GM23338 (cell line): ENCODE measurements around the gene MOB3C. TPM values are rescaled to one million over a fixed set of nuclear protein-coding genes. Genes with fewer than 3 reads are reported as not detected.

Experiments used
- ATAC-seq: fragments of 200-7000 bp; cut with Tn5 transposase; 3 replicates; pipeline ENCODE4 v1.9.1; 2020
- DNase-seq: peaks from one replicate; pipeline ENCODE4 v3.0.0-alpha.2; 2015; ENCODE audit warnings: low spot score
- H2AFZ ChIP-seq: fragments of 200-600 bp; sonication (generic); 2 replicates; pipeline ENCODE4 v1.8.0; 2016; ENCODE audit warnings: antibody characterized with exemption, mild to moderate bottlenecking, moderate library complexity
- H3F3A ChIP-seq: fragments of 200-600 bp; sonication (generic); replicated peaks from 2 replicates; pipeline ENCODE4 v1.8.0; 2017; ENCODE audit warnings: antibody characterized with exemption, mixed run types, low read depth
- H3K27ac ChIP-seq: fragments of 200-600 bp; sonication (generic); 2 replicates; pipeline ENCODE4 v1.6.1; 2016; ENCODE audit warnings: low read depth
- H3K27me3 ChIP-seq: fragments of 200-600 bp; sonication (generic); 2 replicates; pipeline ENCODE4 v1.8.0; 2016; ENCODE audit warnings: mild to moderate bottlenecking, mixed run types, moderate library complexity; ENCODE audit not compliant: insufficient read depth
- H3K36me3 ChIP-seq: fragments of 200-600 bp; sonication (generic); 2 replicates; pipeline ENCODE4 v1.8.0; 2016; ENCODE audit warnings: mild to moderate bottlenecking; ENCODE audit not compliant: insufficient read depth
- H3K4me1 ChIP-seq: fragments of 200-600 bp; sonication (generic); 2 replicates; pipeline ENCODE4 v1.8.0; 2016; ENCODE audit warnings: mild to moderate bottlenecking, moderate library complexity; ENCODE audit not compliant: insufficient read depth
- H3K4me2 ChIP-seq: fragments of 200-600 bp; sonication (generic); 2 replicates; pipeline ENCODE4 v1.7.1; 2017; ENCODE audit warnings: mixed run types
- H3K4me3 ChIP-seq: fragments of 200-600 bp; sonication (generic); 2 replicates; pipeline ENCODE4 v1.6.1; 2016; ENCODE audit warnings: mixed run types
- H3K79me2 ChIP-seq: fragments of 200-600 bp; sonication (generic); replicated peaks from 2 replicates; pipeline ENCODE4 v1.8.0; 2017; ENCODE audit warnings: mild to moderate bottlenecking; ENCODE audit not compliant: insufficient read depth
- H3K9me2 ChIP-seq: fragments of 200-600 bp; sonication (generic); 2 replicates; pipeline ENCODE4 v1.8.0; 2017; ENCODE audit not compliant: insufficient read depth
- H4K20me1 ChIP-seq: fragments of 200-600 bp; sonication (generic); replicated peaks from 2 replicates; pipeline ENCODE4 v1.8.0; 2017; ENCODE audit warnings: mild to moderate bottlenecking; ENCODE audit not compliant: insufficient read depth
- H3K27ac Mint-ChIP-seq: 2 replicates; pipeline ENCODE4 v1.8.0; 2020; ENCODE audit warnings: inconsistent platforms, mild to moderate bottlenecking, moderate library complexity, mixed read lengths
- H3K27me3 Mint-ChIP-seq: 3 replicates; pipeline ENCODE4 v1.8.0; 2022; ENCODE audit warnings: low read depth, mild to moderate bottlenecking, moderate library complexity, mixed read lengths, inconsistent platforms; ENCODE audit not compliant: insufficient read depth, poor library complexity
- H3K36me3 Mint-ChIP-seq: 3 replicates; pipeline ENCODE4 v1.8.0; 2021; ENCODE audit warnings: low read depth, mild to moderate bottlenecking, inconsistent platforms, moderate library complexity, mixed read lengths
- H3K4me1 Mint-ChIP-seq: 3 replicates; pipeline ENCODE4 v1.8.0; 2020; ENCODE audit warnings: mild to moderate bottlenecking, inconsistent platforms, mixed read lengths
- H3K4me3 Mint-ChIP-seq: 3 replicates; pipeline ENCODE4 v1.8.0; 2021; ENCODE audit warnings: moderate library complexity, mild to moderate bottlenecking, inconsistent platforms, mixed read lengths
- H3K9me3 Mint-ChIP-seq: 3 replicates; pipeline ENCODE4 v1.8.0; 2020; ENCODE audit warnings: moderate library complexity, mild to moderate bottlenecking, inconsistent platforms, mixed read lengths
- CREB1 ChIP-seq: fragments of 250-450 bp; sonication (Bioruptor Pico); IDR thresholded peaks from 2 replicates; pipeline ENCODE4 v1.5.0; 2020; ENCODE audit warnings: low read depth, mild to moderate bottlenecking, moderate library complexity
- EZH2 ChIP-seq: fragments of 200-600 bp; sonication (generic); IDR thresholded peaks from one replicate; pipeline ENCODE4 v1.8.0; 2017; ENCODE audit warnings: antibody characterized with exemption, mild to moderate bottlenecking, low read depth; ENCODE audit not compliant: unreplicated experiment
- EZH2phosphoT487 ChIP-seq: fragments of 200-600 bp; sonication (generic); IDR thresholded peaks from one replicate; pipeline ENCODE4 v1.8.1; 2018; ENCODE audit warnings: antibody characterized with exemption; ENCODE audit not compliant: unreplicated experiment
- JUNB ChIP-seq: IDR thresholded peaks from one replicate; pipeline ENCODE4 v1.6.1; 2016; ENCODE audit warnings: antibody characterized with exemption; ENCODE audit not compliant: unreplicated experiment
- NANOG ChIP-seq: IDR thresholded peaks from 2 replicates; pipeline ENCODE4 v1.6.1; 2016; ENCODE audit warnings: antibody characterized with exemption, borderline replicate concordance
- POLR2AphosphoS5 ChIP-seq: IDR thresholded peaks from 2 replicates; pipeline ENCODE4 v1.6.1; 2016; ENCODE audit warnings: antibody characterized with exemption, low read depth
- STAT1 ChIP-seq: IDR thresholded peaks from one replicate; pipeline ENCODE4 v1.6.1; 2016; ENCODE audit warnings: antibody characterized with exemption; ENCODE audit not compliant: unreplicated experiment
- ZNF114 ChIP-seq: fragments of 250-450 bp; sonication (Bioruptor Pico); IDR thresholded peaks from 2 replicates; pipeline ENCODE4 v1.5.0; 2020; ENCODE audit warnings: mild to moderate bottlenecking, moderate library complexity
- ZNF331 ChIP-seq: fragments of 250-450 bp; sonication (Bioruptor Pico); IDR thresholded peaks from 2 replicates; pipeline ENCODE4 v1.5.0; 2020; ENCODE audit warnings: low read depth, mild to moderate bottlenecking, moderate library complexity
- polyA plus RNA-seq: library from polyadenylated mRNA; unstranded; fragments of >200 nt; fragmentation: Nextera tagmentation; extraction: Ambion mirVana; gene quantifications from 2 replicates; pipeline ENCODE4 v1.2.1, GENCODE V29; 2016
- total RNA-seq: library from RNA; depleted of rRNA; stranded (reverse); fragments of >200 nt; shearing (Covaris generic); gene quantifications from 2 replicates; pipeline ENCODE4 v1.2.3, GENCODE V29; 2014
- TF ChIP-seq, protein P1 (sequence below): IDR thresholded peaks from 2 replicates; pipeline ENCODE4 v1.6.1; 2016; ENCODE audit warnings: antibody characterized with exemption
- TF ChIP-seq, protein P2 (sequence below), 2 experiments: fragments of 200-600 bp in 1 of 2; sonication (generic) in 1 of 2; conservative IDR thresholded peaks; 2 replicates each; pipeline versions ENCODE4 v1.5.1 to v1.6.1; 2016 to 2017; ENCODE audit warnings: antibody characterized with exemption in 2 of 2, low read depth in 2 of 2, mild to moderate bottlenecking in 2 of 2, moderate library complexity in 1 of 2
- TF ChIP-seq, protein P3 (sequence below): fragments of 250-450 bp; sonication (Bioruptor Pico); IDR thresholded peaks from 2 replicates; pipeline ENCODE4 v1.5.0; 2020; ENCODE audit warnings: mild to moderate bottlenecking, moderate library complexity
- TF ChIP-seq, protein P4 (sequence below): IDR thresholded peaks from one replicate; pipeline ENCODE4 v1.6.1; 2018; ENCODE audit warnings: antibody characterized with exemption; ENCODE audit not compliant: unreplicated experiment

Gene MOB3C
- total and polyA plus RNA-seq, 2 experiments from 2014 or later, result 1.1 to 6.2 TPM

DNA sequence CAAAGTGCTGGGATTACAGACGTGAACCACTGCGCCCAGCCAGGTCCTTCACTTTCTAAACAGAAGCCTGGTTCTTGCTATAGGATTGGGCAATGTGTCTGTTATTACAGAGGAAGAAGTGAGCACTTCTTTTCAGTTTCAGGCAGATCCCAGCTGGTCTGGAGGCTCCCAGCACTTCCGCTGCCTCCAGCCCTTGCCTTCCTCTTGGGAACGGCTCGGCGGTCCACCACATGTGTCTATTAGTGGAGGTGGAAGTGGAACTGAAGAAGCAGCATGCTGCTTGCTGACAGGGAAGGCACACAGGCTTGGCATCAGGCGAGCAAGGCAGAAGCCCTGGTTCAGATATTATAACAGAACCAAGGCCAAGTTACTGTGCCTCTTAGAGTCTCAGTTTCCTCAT is 29.5 kb downstream of the MOB3C start:
- DNase-seq (no peak), ATAC-seq (no peak)
- no peaks in the 10 kb centered on the region for H3K79me2 ChIP-seq
- no peaks in the 10 kb centered on the region for H3K4me1 ChIP-seq
- H3K36me3 ChIP-seq, result no peaks in the 10 kb centered on the region; the same call in 1 of the 2 replicates
- Mint-ChIP-seq H3K27ac (no peak overlapping the region), H3K9me3 (no peaks in the 10 kb centered on the region), H3K4me1 (peaks cover 10% of the 10 kb centered on the region), H3K27me3 (no peaks in the 10 kb centered on the region), H3K4me3 (no peak overlapping the region), H3K36me3 (peaks cover 5% of the 10 kb centered on the region; the same call in 1 of the 3 replicates)
- H3K4me3 ChIP-seq, result no peak overlapping the region
- H2AFZ ChIP-seq, result no peak overlapping the region
- no peak overlapping the region for H3K4me2 ChIP-seq
- no peaks in the 10 kb centered on the region for H4K20me1 ChIP-seq
- no peak overlapping the region for H3K27ac ChIP-seq
- H3K9me2 ChIP-seq, result no peaks in the 10 kb centered on the region
- no peaks in the 10 kb centered on the region for H3F3A ChIP-seq
- TF ChIP-seq, protein P1, sequence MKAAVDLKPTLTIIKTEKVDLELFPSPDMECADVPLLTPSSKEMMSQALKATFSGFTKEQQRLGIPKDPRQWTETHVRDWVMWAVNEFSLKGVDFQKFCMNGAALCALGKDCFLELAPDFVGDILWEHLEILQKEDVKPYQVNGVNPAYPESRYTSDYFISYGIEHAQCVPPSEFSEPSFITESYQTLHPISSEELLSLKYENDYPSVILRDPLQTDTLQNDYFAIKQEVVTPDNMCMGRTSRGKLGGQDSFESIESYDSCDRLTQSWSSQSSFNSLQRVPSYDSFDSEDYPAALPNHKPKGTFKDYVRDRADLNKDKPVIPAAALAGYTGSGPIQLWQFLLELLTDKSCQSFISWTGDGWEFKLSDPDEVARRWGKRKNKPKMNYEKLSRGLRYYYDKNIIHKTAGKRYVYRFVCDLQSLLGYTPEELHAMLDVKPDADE, result no peak
- TF ChIP-seq JUNB (no peak), POLR2AphosphoS5 (no peak), EZH2phosphoT487 (no peak), STAT1 (no peak), EZH2 (no peak), ZNF331 (no peak), CREB1 (CRISPR knock-in tag) (no peak), NANOG (no peak), ZNF114 (no peak)
- TF ChIP-seq, protein P2, sequence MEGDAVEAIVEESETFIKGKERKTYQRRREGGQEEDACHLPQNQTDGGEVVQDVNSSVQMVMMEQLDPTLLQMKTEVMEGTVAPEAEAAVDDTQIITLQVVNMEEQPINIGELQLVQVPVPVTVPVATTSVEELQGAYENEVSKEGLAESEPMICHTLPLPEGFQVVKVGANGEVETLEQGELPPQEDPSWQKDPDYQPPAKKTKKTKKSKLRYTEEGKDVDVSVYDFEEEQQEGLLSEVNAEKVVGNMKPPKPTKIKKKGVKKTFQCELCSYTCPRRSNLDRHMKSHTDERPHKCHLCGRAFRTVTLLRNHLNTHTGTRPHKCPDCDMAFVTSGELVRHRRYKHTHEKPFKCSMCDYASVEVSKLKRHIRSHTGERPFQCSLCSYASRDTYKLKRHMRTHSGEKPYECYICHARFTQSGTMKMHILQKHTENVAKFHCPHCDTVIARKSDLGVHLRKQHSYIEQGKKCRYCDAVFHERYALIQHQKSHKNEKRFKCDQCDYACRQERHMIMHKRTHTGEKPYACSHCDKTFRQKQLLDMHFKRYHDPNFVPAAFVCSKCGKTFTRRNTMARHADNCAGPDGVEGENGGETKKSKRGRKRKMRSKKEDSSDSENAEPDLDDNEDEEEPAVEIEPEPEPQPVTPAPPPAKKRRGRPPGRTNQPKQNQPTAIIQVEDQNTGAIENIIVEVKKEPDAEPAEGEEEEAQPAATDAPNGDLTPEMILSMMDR (conservative IDR thresholded peaks at IDR 0.05; ENCODE audit: low read depth in 2 of 2), result no peak
- TF ChIP-seq, protein P3, sequence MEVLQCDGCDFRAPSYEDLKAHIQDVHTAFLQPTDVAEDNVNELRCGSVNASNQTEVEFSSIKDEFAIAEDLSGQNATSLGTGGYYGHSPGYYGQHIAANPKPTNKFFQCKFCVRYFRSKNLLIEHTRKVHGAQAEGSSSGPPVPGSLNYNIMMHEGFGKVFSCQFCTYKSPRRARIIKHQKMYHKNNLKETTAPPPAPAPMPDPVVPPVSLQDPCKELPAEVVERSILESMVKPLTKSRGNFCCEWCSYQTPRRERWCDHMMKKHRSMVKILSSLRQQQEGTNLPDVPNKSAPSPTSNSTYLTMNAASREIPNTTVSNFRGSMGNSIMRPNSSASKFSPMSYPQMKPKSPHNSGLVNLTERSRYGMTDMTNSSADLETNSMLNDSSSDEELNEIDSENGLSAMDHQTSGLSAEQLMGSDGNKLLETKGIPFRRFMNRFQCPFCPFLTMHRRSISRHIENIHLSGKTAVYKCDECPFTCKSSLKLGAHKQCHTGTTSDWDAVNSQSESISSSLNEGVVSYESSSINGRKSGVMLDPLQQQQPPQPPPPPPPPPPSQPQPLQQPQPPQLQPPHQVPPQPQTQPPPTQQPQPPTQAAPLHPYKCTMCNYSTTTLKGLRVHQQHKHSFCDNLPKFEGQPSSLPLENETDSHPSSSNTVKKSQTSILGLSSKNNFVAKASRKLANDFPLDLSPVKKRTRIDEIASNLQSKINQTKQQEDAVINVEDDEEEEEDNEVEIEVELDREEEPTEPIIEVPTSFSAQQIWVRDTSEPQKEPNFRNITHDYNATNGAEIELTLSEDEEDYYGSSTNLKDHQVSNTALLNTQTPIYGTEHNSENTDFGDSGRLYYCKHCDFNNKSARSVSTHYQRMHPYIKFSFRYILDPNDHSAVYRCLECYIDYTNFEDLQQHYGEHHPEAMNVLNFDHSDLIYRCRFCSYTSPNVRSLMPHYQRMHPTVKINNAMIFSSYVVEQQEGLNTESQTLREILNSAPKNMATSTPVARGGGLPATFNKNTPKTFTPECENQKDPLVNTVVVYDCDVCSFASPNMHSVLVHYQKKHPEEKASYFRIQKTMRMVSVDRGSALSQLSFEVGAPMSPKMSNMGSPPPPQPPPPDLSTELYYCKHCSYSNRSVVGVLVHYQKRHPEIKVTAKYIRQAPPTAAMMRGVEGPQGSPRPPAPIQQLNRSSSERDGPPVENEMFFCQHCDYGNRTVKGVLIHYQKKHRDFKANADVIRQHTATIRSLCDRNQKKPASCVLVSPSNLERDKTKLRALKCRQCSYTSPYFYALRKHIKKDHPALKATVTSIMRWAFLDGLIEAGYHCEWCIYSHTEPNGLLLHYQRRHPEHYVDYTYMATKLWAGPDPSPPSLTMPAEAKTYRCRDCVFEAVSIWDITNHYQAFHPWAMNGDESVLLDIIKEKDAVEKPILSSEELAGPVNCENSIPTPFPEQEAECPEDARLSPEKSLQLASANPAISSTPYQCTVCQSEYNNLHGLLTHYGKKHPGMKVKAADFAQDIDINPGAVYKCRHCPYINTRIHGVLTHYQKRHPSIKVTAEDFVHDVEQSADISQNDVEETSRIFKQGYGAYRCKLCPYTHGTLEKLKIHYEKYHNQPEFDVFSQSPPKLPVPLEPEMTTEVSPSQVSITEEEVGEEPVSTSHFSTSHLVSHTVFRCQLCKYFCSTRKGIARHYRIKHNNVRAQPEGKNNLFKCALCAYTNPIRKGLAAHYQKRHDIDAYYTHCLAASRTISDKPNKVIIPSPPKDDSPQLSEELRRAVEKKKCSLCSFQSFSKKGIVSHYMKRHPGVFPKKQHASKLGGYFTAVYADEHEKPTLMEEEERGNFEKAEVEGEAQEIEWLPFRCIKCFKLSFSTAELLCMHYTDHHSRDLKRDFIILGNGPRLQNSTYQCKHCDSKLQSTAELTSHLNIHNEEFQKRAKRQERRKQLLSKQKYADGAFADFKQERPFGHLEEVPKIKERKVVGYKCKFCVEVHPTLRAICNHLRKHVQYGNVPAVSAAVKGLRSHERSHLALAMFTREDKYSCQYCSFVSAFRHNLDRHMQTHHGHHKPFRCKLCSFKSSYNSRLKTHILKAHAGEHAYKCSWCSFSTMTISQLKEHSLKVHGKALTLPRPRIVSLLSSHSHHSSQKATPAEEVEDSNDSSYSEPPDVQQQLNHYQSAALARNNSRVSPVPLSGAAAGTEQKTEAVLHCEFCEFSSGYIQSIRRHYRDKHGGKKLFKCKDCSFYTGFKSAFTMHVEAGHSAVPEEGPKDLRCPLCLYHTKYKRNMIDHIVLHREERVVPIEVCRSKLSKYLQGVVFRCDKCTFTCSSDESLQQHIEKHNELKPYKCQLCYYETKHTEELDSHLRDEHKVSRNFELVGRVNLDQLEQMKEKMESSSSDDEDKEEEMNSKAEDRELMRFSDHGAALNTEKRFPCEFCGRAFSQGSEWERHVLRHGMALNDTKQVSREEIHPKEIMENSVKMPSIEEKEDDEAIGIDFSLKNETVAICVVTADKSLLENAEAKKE (CRISPR knock-in tag), result no peak
- TF ChIP-seq, protein P4, sequence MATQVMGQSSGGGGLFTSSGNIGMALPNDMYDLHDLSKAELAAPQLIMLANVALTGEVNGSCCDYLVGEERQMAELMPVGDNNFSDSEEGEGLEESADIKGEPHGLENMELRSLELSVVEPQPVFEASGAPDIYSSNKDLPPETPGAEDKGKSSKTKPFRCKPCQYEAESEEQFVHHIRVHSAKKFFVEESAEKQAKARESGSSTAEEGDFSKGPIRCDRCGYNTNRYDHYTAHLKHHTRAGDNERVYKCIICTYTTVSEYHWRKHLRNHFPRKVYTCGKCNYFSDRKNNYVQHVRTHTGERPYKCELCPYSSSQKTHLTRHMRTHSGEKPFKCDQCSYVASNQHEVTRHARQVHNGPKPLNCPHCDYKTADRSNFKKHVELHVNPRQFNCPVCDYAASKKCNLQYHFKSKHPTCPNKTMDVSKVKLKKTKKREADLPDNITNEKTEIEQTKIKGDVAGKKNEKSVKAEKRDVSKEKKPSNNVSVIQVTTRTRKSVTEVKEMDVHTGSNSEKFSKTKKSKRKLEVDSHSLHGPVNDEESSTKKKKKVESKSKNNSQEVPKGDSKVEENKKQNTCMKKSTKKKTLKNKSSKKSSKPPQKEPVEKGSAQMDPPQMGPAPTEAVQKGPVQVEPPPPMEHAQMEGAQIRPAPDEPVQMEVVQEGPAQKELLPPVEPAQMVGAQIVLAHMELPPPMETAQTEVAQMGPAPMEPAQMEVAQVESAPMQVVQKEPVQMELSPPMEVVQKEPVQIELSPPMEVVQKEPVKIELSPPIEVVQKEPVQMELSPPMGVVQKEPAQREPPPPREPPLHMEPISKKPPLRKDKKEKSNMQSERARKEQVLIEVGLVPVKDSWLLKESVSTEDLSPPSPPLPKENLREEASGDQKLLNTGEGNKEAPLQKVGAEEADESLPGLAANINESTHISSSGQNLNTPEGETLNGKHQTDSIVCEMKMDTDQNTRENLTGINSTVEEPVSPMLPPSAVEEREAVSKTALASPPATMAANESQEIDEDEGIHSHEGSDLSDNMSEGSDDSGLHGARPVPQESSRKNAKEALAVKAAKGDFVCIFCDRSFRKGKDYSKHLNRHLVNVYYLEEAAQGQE, result no peak
- H3K27me3 ChIP-seq, result no peaks in the 10 kb centered on the region
